ENCODE measurements around the gene TUBB4A. TPM values are rescaled to one million over a fixed set of nuclear protein-coding genes. Genes with fewer than 3 reads are reported as not detected.

Gene TUBB4A
- total and polyA plus RNA-seq, 11 donors: 0.15 to 4.8 (median 1.6) TPM

GRCh38 chr19:6451583-6452222 lies 50.4 kb downstream of the TUBB4A start:
- TF ChIP-seq POLR2A (IDR thresholded peaks at IDR 0.05): no peak
- TF ChIP-seq, protein P1, sequence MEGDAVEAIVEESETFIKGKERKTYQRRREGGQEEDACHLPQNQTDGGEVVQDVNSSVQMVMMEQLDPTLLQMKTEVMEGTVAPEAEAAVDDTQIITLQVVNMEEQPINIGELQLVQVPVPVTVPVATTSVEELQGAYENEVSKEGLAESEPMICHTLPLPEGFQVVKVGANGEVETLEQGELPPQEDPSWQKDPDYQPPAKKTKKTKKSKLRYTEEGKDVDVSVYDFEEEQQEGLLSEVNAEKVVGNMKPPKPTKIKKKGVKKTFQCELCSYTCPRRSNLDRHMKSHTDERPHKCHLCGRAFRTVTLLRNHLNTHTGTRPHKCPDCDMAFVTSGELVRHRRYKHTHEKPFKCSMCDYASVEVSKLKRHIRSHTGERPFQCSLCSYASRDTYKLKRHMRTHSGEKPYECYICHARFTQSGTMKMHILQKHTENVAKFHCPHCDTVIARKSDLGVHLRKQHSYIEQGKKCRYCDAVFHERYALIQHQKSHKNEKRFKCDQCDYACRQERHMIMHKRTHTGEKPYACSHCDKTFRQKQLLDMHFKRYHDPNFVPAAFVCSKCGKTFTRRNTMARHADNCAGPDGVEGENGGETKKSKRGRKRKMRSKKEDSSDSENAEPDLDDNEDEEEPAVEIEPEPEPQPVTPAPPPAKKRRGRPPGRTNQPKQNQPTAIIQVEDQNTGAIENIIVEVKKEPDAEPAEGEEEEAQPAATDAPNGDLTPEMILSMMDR (IDR thresholded peaks at IDR 0.05): no peak
- 91 to 96% (median 95%) methylated on average over 7 of the region's 7 CpGs for WGBS, 4 donors
- no peak for ATAC-seq
- Histone ChIP-seq H3K4me3 (no peak overlapping the region), H3K27ac (no peak overlapping the region), H3K27me3 (no peaks in the 10 kb centered on the region), H3K9me3 (peaks cover 0 to 24% (median 9%) of the 10 kb centered on the region in 12 donors), H3K4me1 (no peaks in the 10 kb centered on the region), H3K36me3 (peaks cover 3 to 57% (median 36%) of the 10 kb centered on the region in 9 donors)
- intact Hi-C loops (cut with DNase I): no loop called here
- no peak for DNase-seq

- WGBS, 4 donors: 95 to 96% (median 96%) methylated on average over 5 of the region's 5 CpGs
- peaks cover 3 to 68% (median 36%) of the 10 kb centered on the region in 9 donors for H3K36me3 ChIP-seq
- no peak overlapping the region for H3K4me3 ChIP-seq
- ATAC-seq: no peak
- TF ChIP-seq, protein P1 (IDR thresholded peaks at IDR 0.05): no peak
- TF ChIP-seq POLR2A (IDR thresholded peaks at IDR 0.05): no peak
- intact Hi-C loops (cut with DNase I): no loop called here
- peaks cover 0 to 37% (median 10%) of the 10 kb centered on the region in 12 donors for H3K9me3 ChIP-seq
- H3K27me3 ChIP-seq: no peaks in the 10 kb centered on the region
- DNase-seq: no peak
- H3K27ac ChIP-seq: no peak overlapping the region
- no peaks in the 10 kb centered on the region for H3K4me1 ChIP-seq
Observed at GRCh38 chr19:6450166-6450565, 51.9 kb downstream of the TUBB4A start.

DNA sequence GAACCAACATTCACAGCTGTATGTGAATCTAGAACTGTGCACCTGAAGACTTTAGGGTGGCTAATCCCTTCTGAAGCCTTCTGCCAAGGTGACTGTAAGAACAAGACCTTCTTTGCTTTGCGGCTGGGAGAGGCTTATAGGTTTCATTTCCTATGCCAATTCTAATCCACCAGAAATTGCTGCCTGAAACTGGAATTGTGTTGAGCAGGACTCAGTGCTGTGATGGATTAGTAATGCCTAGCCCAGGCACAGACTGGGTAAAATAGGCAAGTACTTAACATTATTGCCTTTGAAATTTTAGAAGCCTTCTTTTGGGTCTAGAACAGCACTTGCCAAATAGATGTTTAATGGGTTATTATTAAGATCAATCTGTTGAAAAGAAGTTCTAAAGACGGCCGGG lies 54.1 kb downstream of the TUBB4A start:
- intact Hi-C loops (cut with DNase I): no loop called here
- H3K4me1 ChIP-seq: no peaks in the 10 kb centered on the region
- no peak overlapping the region for H3K4me3 ChIP-seq
- H3K9me3 ChIP-seq: peaks cover 0 to 18% (median 0%) of the 10 kb centered on the region in 12 donors
- no peak for ATAC-seq
- no peak for TF ChIP-seq POLR2A (IDR thresholded peaks at IDR 0.05)
- TF ChIP-seq, protein P1 (IDR thresholded peaks at IDR 0.05): no peak
- no peaks in the 10 kb centered on the region for H3K27me3 ChIP-seq
- H3K36me3 ChIP-seq: peaks cover 0 to 51% (median 15%) of the 10 kb centered on the region in 9 donors
- no peak overlapping the region for H3K27ac ChIP-seq
- 89 to 96% (median 92%) methylated on average over 3 of the region's 3 CpGs for WGBS, 4 donors
- no peak for DNase-seq

DNA sequence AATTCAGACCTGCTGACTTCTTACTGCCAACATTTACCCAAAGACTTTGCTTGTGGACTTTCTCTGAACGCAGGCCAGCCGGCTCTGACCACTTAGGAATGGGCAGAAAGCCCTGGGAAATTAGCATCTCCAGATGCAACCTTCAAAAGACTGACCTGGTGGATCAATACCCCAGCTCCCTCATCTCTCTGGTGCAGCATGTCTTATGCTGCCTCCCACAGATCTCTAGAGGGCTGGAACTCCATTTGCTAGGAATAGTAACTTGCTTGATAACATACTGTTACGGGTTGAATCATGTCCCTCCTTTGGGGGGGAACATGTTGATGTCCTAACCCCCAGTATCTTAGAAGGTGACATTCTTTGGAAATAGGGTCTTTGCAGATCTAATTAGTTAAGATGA lies 55.7 kb downstream of the TUBB4A start:
- Histone ChIP-seq H3K27me3 (no peaks in the 10 kb centered on the region), H3K4me1 (no peaks in the 10 kb centered on the region), H3K4me3 (no peak overlapping the region), H3K36me3 (peaks cover 0 to 39% (median 4%) of the 10 kb centered on the region in 9 donors), H3K27ac (no peak overlapping the region), H3K9me3 (peaks cover 0 to 18% (median 0%) of the 10 kb centered on the region in 12 donors)
- TF ChIP-seq, protein P1 (IDR thresholded peaks at IDR 0.05): no peak
- no peak for TF ChIP-seq POLR2A (IDR thresholded peaks at IDR 0.05)
- ATAC-seq (no peak), DNase-seq (no peak)
- intact Hi-C loops (cut with DNase I): no loop called here
- 88 to 93% (median 92%) methylated on average over 3 of the region's 3 CpGs for WGBS, 4 donors

Other genes with a start within 250 kb of the TUBB4A start
- gene MLLT1, start 222.3 kb downstream of the TUBB4A start, total RNA-seq: 10 to 100 TPM; 21.0 to 45.9 (median 34.9) TPM
- gene MLLT1, start 222.3 kb downstream of the TUBB4A start, polyA plus RNA-seq: 10 to 100 TPM; 17.8 to 38.2 TPM
- not detected for gene ACER1, start 168.7 kb downstream of the TUBB4A start, total RNA-seq
- not detected for gene ACER1, start 168.7 kb downstream of the TUBB4A start, polyA plus RNA-seq
- 100 to 1,000 TPM in 2 of 9 donors, 10 to 100 TPM in 7; 57.7 to 147 (median 73.0) TPM for gene CLPP, start 140.8 kb downstream of the TUBB4A start, total RNA-seq
- gene CLPP, start 140.8 kb downstream of the TUBB4A start, polyA plus RNA-seq: 100 to 1,000 TPM in 1 of 2 donors, 10 to 100 TPM in 1; 66.7 to 127 TPM
- gene ALKBH7, start 129.5 kb downstream of the TUBB4A start, total RNA-seq: 100 to 1,000 TPM in 8 of 9 donors, 10 to 100 TPM in 1; 92.4 to 214 (median 148) TPM
- gene ALKBH7, start 129.5 kb downstream of the TUBB4A start, polyA plus RNA-seq: 100 to 1,000 TPM; 123 to 139 TPM
- 1 to 10 TPM in 2 of 9 donors, under 1 TPM in 7; 0.24 to 1.3 (median 0.86) TPM for gene PSPN, start 126.4 kb downstream of the TUBB4A start, total RNA-seq
- gene PSPN, start 126.4 kb downstream of the TUBB4A start, polyA plus RNA-seq: 1 to 10 TPM in 1 of 2 donors, under 1 TPM in 1; 0.53 to 1.4 TPM
- 10 to 100 TPM; 20.8 to 41.8 (median 29.8) TPM for gene GTF2F1, start 109.1 kb downstream of the TUBB4A start, total RNA-seq
- gene GTF2F1, start 109.1 kb downstream of the TUBB4A start, polyA plus RNA-seq: 10 to 100 TPM; 26.9 to 58.2 TPM
- gene KHSRP, start 77.5 kb downstream of the TUBB4A start, total RNA-seq: 100 to 1,000 TPM in 2 of 9 donors, 10 to 100 TPM in 7; 58.2 to 122 (median 89.3) TPM
- gene KHSRP, start 77.5 kb downstream of the TUBB4A start, polyA plus RNA-seq: 100 to 1,000 TPM in 1 of 2 donors, 10 to 100 TPM in 1; 53.9 to 118 TPM
- under 1 TPM in 7 of 9 donors, not detected in 2; 0.17 to 0.96 (median 0.44) TPM for gene SLC25A41, start 68.5 kb downstream of the TUBB4A start, total RNA-seq
- gene SLC25A41, start 68.5 kb downstream of the TUBB4A start, polyA plus RNA-seq: 1 to 10 TPM in 1 of 2 donors, under 1 TPM in 1; 0.50 to 1.4 TPM
- 100 to 1,000 TPM in 6 of 9 donors, 10 to 100 TPM in 3; 78.4 to 208 (median 114) TPM for gene SLC25A23, start 42.5 kb downstream of the TUBB4A start, total RNA-seq
- gene SLC25A23, start 42.5 kb downstream of the TUBB4A start, polyA plus RNA-seq: 100 to 1,000 TPM in 1 of 2 donors, 10 to 100 TPM in 1; 64.4 to 120 TPM
- gene CRB3, start 38.0 kb downstream of the TUBB4A start, total RNA-seq: 1 to 10 TPM in 1 of 9 donors, under 1 TPM in 2, not detected in 6; 0.40 to 1.6 (median 0.52) TPM
- gene CRB3, start 38.0 kb downstream of the TUBB4A start, polyA plus RNA-seq: under 1 TPM in 1 of 2 donors, not detected in 1; 0.28 TPM
- 1 to 10 TPM in 2 of 9 donors, under 1 TPM in 7; 0.17 to 9.5 (median 0.50) TPM for gene DENND1C, start 20.5 kb downstream of the TUBB4A start, total RNA-seq
- under 1 TPM; 0.25 to 0.42 TPM for gene DENND1C, start 20.5 kb downstream of the TUBB4A start, polyA plus RNA-seq
- under 1 TPM in 4 of 9 donors, not detected in 5; 0.21 to 0.77 (median 0.49) TPM for gene TNFSF9, start 28.7 kb upstream of the TUBB4A start, total RNA-seq
- under 1 TPM; 0.08 to 0.11 TPM for gene TNFSF9, start 28.7 kb upstream of the TUBB4A start, polyA plus RNA-seq
- gene CD70, start 88.8 kb upstream of the TUBB4A start, total RNA-seq: under 1 TPM in 3 of 9 donors, not detected in 6; 0.23 to 0.68 (median 0.37) TPM
- not detected for gene CD70, start 88.8 kb upstream of the TUBB4A start, polyA plus RNA-seq
- gene TNFSF14, start 167.9 kb upstream of the TUBB4A start, total RNA-seq: 1 to 10 TPM in 2 of 9 donors, under 1 TPM in 4, not detected in 3; 0.08 to 3.8 (median 0.28) TPM
- under 1 TPM; 0.07 to 0.30 TPM for gene TNFSF14, start 167.9 kb upstream of the TUBB4A start, polyA plus RNA-seq
- 1,000 to 10,000 TPM in 1 of 9 donors, 100 to 1,000 TPM in 3, 10 to 100 TPM in 5; 31.7 to 1,888 (median 81.0) TPM for gene C3, start 218.3 kb upstream of the TUBB4A start, total RNA-seq
- gene C3, start 218.3 kb upstream of the TUBB4A start, polyA plus RNA-seq: 100 to 1,000 TPM in 1 of 2 donors, 10 to 100 TPM in 1; 64.9 to 136 TPM
- gene GPR108, start 235.3 kb upstream of the TUBB4A start, total RNA-seq: 10 to 100 TPM; 19.2 to 47.9 (median 27.7) TPM
- 10 to 100 TPM; 35.5 to 39.1 TPM for gene GPR108, start 235.3 kb upstream of the TUBB4A start, polyA plus RNA-seq
- 100 to 1,000 TPM in 3 of 9 donors, 10 to 100 TPM in 6; 62.5 to 135 (median 72.8) TPM for gene TRIP10, start 237.4 kb upstream of the TUBB4A start, total RNA-seq
- 100 to 1,000 TPM; 110 to 172 TPM for gene TRIP10, start 237.4 kb upstream of the TUBB4A start, polyA plus RNA-seq

Data from heart left ventricle (tissue), 16 donors.